Activated CD4-positive, CD25-positive, alpha-beta regulatory T cell treated with anti-CD3 and anti-CD28 coated beads, Interleukin-2, amount 50 U/mL, for 72 hours (primary cell): Measurements from ENCODE around the gene POLR1F.

Experiments
- DNase-seq: peaks from one replicate; pipeline ENCODE4 v3.0.0; 2021

POLR1F gene

DNA sequence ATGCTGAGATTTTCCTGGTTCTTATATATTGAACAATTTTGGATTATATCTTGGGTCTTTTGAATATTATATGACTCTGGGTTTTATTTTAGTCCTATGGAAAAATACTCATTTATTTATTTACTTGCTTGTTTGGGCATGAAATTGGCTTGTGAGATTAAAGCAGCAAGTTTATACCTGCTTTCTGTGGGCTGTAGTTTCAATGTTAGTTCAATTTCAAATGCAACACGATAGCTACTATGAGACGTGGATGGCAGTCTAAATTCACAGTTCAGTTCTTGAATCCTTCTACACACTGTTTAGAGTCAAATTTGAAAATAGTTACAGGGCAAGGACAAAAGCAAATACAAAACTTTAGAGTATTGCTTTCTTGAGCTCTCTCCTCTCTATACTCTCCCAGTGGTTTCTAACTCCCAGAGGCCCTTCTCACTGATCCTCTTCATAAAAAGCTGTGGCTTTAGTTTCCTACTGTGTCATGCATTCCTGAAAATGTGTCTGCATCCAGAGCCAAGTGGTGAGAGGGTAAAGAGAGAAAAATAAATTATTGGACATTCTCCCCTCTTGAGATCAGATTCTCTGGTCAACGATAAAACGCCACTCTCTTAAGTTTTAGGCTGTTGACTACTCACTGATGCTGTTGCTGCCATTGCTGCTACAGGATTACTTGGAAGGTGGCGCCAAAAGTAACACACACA, 34.4 kb downstream of the POLR1F start:
- no peak for DNase-seq

DNA sequence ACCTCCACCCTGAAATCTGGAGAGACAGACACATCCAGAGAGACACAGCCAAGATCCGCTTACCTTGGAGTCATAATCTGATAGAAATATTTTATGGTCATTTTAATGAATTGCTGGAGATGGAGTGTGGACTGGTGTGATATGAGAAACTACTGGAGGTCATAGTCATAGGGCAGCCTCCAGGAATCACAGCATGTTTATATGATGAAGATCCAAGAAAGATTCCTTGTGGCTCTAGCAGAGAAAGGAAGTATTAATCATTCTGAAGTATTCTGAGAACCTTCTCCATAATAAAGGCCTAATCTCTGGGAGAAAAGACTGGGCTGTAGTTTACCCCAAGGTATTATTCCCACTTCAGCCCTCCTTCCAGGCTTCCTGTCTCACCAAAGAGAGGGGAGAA, 38.0 kb downstream of the POLR1F start:
- no peak for DNase-seq

DNA sequence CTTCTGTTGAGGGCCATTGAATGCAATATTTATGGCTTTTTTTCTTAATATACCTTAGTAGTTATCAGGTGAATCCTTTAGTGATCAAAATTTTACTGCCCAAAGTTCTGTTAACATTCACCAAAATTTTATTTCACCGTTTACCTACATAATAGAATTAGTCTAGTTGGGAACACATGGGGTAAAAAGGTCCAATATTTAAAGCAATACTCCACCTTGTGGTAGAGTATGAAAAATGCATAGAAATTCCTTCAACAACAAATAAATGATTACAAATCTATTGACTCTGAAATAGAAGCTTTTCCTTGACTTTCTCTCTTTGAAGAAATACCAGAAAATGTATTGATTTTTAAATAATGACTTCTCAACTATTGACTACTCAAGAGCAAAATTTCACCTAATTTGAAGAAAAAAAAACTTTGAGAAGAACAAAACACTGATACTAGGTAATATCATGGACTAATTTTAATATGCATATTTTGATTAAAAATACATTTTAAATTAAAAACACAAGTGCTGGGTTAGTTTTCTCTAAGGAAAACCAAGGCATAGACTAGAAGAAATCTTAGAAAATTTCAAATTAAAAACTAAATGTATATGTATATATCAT, 43.3 kb downstream of the POLR1F start:
- no peak for DNase-seq

DNA sequence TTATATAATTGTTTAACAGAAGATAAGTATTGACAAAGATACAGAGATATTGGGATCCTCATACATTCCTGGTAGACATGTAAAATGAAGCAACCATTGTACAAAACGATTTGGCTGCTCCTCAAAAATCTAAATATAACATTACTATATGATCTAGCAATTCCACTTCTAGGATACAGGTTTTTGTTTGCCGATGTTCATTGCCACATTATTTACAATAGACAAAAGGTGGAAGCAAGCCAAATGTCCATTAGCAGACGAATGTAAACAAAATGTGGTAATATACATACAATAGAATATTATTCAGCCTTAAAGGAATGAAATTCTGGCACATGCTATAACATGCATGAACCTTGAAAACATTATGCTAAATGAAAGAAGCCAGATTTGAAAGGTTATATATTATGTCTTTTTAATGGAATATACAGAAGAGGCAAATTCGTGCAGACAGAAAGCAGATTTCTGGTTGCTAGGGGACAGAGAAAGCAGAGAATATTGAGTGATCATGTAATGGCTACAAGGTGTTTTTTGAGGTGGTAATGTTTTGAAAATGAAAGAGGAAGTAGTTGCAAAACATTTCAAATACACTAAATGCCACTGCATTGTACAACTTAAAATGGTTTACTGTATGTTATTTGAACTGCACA, 44.9 kb downstream of the POLR1F start:
- DNase-seq: no peak

DNA sequence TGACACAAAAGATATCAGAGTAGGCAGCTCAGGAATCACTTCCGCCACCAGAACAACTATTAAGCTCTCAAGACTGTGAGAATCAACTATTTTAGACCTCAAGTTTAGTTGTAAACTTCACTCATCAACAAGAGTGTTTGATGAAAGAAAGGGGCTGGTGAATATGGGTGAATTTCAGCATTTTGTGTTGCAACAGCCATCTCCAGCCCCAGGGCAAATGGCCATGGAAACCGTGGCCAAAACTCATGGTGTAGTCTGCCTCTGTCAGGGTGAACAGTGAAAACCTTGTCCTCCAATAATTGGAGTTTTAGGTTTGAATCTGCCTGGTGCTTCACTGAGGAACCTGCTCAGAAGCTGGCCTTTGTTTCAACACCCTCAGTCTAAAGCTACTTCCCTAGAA, 60.0 kb downstream of the POLR1F start:
- DNase-seq: no peak
